IPS-18c (cell line): ENCODE results near the gene SLC10A7.

Experiments
- H3K4me3 ChIP-seq: 2 replicates; pipeline ENCODE4 v1.7.0; 2013; ENCODE audit warnings: low read depth, mild to moderate bottlenecking, low read length, moderate library complexity; ENCODE audit not compliant: insufficient read depth
- H3K9me3 ChIP-seq: one replicate; pipeline ENCODE4 v1.6.1; 2013; ENCODE audit warnings: mild to moderate bottlenecking, low read length, moderate library complexity; ENCODE audit not compliant: control insufficient read depth, insufficient read depth

The SLC10A7 gene

DNA sequence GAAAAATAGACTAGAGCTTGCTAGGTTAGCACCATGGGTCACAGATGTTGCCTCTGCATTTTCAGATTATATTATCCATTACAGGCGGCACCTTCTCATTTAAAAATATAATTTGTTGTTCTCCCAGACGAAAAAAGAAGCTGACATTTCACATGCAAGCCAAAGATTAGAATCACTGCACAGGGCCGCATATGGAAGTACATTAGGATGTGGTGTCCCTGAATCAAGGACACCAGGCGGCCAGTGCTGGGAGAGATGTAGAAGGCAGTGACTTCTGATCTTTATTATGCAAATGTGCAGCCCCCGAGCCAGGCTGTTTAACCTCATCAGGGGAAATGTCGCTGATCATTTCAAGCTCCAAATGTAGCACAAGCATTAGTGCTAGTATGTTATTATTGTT is 284.6 kb downstream of the SLC10A7 start:
- H3K9me3 ChIP-seq = no peaks in the 10 kb centered on the region

DNA sequence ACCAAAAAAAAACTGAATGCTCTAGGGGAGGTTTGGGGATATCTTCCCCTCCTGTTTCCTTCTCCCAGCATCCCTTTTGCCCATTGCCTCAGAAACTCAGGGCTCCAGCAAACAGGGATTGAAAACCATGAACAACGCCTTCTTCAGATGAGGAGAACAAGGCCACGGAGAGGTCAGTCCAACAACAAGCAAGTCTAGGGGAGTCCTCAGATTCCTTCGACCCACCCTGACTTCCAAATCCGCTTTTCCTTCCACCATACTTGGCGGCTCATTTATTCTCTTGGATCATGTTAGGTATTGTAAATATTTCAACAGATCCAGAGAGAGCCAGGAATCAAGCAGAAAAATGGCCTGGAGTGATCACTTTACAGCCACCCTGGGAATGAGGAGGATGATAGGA is 285.5 kb downstream of the SLC10A7 start:
- Histone ChIP-seq H3K9me3 (no peaks in the 10 kb centered on the region), H3K4me3 (no peak overlapping the region)

More for the DNA sequence above, 284.6 kb downstream of the SLC10A7 start:
- H3K4me3 ChIP-seq = no peak overlapping the region

DNA sequence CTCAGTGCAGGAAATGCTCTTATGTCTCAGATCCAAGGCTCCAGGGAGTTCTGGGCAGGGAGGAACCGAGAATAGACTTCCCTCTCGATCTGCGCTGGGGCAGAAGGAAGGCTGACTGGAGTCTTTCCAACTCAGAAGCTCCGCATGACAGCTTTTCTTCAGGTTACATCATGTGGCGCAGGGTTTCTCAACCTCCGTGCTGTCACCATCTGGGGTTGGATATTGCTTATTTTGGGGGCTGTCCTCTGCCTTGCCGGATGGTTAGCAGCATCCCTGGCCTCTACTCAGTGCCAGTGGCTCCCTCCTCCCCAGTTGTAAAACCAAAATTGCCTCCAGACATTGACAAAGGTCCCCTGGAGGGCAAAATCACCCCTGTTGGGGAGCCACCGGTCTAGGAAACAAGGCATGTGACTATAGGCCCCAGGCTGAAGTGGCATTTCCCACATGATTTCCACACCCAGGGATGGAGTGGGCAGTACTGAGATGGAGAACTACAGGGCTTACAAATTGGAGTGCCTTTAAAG is 286.0 kb downstream of the SLC10A7 start:
- H3K4me3 ChIP-seq = no peak overlapping the region
- H3K9me3 ChIP-seq = no peaks in the 10 kb centered on the region

- H3K9me3 ChIP-seq = no peaks in the 10 kb centered on the region
- no peak overlapping the region for H3K4me3 ChIP-seq
Measured at GRCh38 chr4:146232131-146232722, 289.5 kb downstream of the SLC10A7 start.

DNA sequence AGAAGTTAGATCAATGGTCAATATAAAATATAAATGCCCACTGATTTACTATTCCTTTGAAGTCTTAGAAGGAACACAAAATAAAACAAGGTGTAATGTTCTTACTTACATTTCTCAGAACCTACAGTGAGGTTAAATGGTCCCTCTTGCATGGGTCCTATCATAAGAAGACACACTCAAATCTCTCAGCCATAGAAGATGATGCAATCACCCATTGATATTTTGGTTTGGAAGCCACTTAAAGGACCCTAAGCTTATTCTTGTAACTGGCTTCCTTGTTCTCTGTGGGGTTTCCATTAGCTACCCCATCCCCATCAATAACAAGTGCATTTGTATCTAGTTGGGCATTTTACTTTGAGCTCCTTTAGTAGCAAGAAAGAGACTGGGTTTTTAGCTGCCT is 292.3 kb downstream of the SLC10A7 start:
- no peaks in the 10 kb centered on the region for H3K9me3 ChIP-seq
- no peak overlapping the region for H3K4me3 ChIP-seq

GRCh38 chr4:146224326-146224966 is 297.3 kb downstream of the SLC10A7 start:
- H3K9me3 ChIP-seq = no peaks in the 10 kb centered on the region
- no peak overlapping the region for H3K4me3 ChIP-seq

GRCh38 chr4:146222313-146222712 is 299.4 kb downstream of the SLC10A7 start:
- H3K9me3 ChIP-seq = no peaks in the 10 kb centered on the region
- H3K4me3 ChIP-seq = no peak overlapping the region

DNA sequence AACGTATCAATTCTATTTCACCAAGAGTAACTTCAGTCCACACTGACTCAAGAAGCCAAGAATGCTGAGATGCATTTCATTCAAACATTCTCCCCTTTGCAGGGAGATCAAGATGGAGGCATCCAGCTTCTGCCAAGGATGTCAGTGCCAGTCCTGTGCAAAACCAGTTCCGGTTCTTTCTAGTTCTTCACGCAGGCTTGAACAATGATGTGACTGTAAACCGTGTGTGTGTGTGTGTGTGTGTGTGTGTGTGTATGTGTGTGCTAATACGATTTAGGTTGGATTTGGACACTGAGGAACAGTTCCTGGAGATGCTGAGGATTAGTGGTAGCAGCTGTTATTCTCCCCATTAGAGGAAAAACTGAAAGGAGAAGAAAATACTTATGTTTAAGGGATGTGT is 307.5 kb downstream of the SLC10A7 start, which contains the start of gene REELD1:
Gene REELD1 (plus strand): TSS at position 301 of the 400 bp plus-strand sequence. CDS start 2,415 bp downstream, outside the sequence.
- no peaks in the 10 kb centered on the region for H3K9me3 ChIP-seq
- no peak within 1 kb of the TSS for H3K4me3 ChIP-seq

- no peaks in the 10 kb centered on the region for H3K9me3 ChIP-seq
- no peak overlapping the region for H3K4me3 ChIP-seq
Measured at GRCh38 chr4:146212781-146213180, 309.0 kb downstream of the SLC10A7 start.

DNA sequence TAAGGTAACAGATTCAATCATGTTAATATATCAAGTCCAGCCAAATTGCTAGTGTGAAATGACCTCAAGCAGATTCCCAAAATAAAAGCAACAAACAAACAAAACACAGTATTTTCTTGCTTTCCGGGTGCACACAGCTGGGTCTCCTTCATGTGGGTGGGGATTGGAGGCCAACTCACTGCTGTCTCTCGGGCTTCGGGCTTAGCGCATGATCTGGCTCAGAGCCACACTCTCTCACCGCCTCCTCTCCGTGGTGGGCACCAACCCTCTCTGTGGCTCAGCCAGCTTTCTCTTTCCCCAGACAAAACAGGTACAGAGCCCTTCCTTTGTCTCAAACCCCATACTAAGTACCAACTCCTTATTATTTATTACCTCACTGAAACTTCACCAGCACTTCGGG is 310.3 kb downstream of the SLC10A7 start:
- H3K4me3 ChIP-seq = no peak overlapping the region
- H3K9me3 ChIP-seq = no peaks in the 10 kb centered on the region

GRCh38 chr4:146210890-146211289 is 310.9 kb downstream of the SLC10A7 start:
- Histone ChIP-seq H3K9me3 (no peaks in the 10 kb centered on the region), H3K4me3 (no peak overlapping the region)

GRCh38 chr4:146207410-146207809 is 314.3 kb downstream of the SLC10A7 start:
- Histone ChIP-seq H3K9me3 (no peaks in the 10 kb centered on the region), H3K4me3 (no peak overlapping the region)
